CD4-positive, alpha-beta T cell treated with Interleukin-21 for 1 hour (primary cell): ENCODE measurements around the gene FCGR3B.
"Not testable (repeated sequence)": the region's sequence is repeated elsewhere in the genome, so short reads cannot be mapped to it uniquely, and the experiment has no call there.

Source experiments
- DNase-seq: peaks from one replicate; pipeline ENCODE4 v3.0.0-alpha.2; 2020

Gene FCGR3B

GRCh38 chr1:161605024-161605423 is 26.0 kb downstream of the FCGR3B start:
- DNase-seq = not testable (repeated sequence)

- not testable (repeated sequence) for DNase-seq
Observed at GRCh38 chr1:161597077-161597476, 33.9 kb downstream of the FCGR3B start.

DNA sequence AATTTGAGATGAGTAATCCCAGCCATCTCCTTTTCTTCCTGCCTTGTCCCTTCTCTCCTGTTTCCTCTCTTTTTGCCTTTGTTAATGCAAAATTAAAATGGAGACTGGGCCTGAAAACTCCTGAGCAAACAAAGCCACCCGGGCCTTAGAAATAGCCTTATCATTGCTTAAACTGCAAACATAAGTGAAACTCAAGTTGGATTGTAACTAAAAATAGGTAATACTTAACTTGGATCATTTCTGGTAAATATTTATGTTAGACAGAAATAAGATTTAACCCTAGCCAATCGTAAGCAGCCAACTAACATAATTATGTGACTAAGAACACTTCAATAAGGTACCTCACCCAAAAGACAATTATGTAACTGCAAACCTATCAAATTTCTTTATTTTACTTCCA is 35.4 kb downstream of the FCGR3B start:
- not testable (repeated sequence) for DNase-seq

DNA sequence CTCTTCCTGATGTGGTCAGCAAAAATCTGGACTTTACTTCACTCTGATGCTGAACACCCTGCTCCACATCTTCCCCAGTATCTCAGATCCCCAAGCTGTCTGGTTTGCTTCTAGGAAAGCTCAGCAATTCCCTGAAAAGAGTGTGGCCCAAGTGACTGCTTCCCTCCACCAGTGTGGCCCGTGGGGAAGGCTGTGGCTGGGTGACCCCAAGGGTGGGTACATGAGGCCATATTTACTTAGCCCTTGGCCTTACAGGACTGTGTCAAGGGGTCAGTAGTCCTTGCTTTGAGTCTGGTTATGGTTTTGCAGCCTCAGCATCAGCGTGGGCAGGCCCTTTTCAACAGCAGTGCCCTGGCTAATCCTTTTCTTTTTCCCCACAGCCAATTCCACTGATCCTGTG is 35.8 kb downstream of the FCGR3B start:
- not testable (repeated sequence) for DNase-seq

- DNase-seq = not testable (repeated sequence)
Observed at GRCh38 chr1:161594269-161594984, 36.5 kb downstream of the FCGR3B start.

GRCh38 chr1:161593092-161593755 is 37.8 kb downstream of the FCGR3B start:
- DNase-seq = not testable (repeated sequence)

DNA sequence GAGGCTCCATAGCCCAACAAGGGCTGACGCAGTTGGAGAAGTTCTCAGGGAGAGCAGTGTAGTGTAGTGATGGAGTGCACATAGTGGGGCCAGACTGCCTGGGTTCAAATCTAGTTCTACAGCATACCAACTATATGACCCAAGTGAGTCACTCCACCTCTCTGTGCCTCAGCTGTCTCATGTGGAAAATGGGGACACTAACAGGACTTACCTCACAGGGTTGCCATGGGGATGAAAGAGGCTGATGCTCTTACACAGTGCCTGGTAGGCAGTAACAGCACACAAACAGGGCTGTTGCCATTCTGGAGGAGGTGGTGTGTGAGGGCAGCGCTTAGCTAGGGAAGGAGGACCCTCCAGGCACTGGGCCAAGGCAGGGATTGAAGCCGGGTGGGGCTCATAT is 38.4 kb downstream of the FCGR3B start:
- DNase-seq = not testable (repeated sequence)

DNA sequence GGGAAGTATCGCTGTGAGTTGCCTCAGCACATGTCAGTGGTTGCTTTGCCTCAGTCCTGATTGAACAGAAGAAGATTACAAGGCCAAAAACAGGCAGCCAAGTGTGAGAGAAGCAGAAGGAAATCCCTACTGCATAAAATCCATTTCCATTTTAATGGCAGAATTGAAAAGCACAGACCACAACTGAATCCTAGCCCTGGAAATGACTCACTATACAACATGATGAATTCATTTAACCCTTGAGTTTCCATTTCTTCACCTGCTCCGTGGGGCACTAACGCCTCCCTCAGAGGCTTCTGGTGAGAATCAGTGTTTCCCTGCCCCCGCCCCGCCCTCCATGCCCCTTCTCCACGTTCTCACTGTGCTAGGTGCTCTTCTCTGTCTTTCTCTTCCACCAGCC is 41.1 kb downstream of the FCGR3B start:
- DNase-seq = not testable (repeated sequence)

GRCh38 chr1:161589365-161589764 is 41.6 kb downstream of the FCGR3B start:
- DNase-seq = not testable (repeated sequence)

GRCh38 chr1:161588596-161588995 is 42.4 kb downstream of the FCGR3B start:
- DNase-seq = not testable (repeated sequence)

- not testable (repeated sequence) for DNase-seq
Observed at GRCh38 chr1:161582882-161583281, 48.1 kb downstream of the FCGR3B start.

DNA sequence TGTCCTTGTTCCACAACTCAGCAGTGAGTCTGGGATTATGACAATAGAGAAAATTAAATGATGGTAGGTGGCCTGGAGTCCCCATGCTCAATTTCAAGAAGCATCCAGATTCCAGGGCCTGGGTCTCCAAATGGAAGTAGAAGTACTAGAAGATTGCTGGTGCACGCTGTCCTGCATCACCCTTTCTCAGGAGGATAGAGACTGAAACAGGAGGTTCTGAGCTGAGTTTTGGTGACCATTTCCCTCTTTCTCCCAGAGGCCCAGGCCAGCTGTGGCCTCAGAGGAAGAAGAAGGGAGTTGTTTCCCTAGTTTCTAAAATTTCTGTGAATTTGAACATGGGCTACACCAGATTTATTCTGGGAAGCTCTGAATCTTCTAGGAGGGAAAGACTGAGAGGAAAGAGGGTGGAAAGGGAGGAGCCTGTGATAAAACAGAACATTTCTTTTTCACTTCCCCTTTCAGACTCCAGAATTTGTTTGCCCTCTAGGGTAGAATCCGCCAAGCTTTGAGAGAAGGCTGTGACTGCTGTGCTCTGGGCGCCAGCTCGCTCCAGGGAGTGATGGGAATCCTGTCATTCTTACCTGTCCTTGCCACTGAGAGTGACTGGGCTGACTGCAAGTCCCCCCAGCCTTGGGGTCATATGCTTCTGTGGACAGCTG is 50.0 kb downstream of the FCGR3B start:
- not testable (repeated sequence) for DNase-seq

DNA sequence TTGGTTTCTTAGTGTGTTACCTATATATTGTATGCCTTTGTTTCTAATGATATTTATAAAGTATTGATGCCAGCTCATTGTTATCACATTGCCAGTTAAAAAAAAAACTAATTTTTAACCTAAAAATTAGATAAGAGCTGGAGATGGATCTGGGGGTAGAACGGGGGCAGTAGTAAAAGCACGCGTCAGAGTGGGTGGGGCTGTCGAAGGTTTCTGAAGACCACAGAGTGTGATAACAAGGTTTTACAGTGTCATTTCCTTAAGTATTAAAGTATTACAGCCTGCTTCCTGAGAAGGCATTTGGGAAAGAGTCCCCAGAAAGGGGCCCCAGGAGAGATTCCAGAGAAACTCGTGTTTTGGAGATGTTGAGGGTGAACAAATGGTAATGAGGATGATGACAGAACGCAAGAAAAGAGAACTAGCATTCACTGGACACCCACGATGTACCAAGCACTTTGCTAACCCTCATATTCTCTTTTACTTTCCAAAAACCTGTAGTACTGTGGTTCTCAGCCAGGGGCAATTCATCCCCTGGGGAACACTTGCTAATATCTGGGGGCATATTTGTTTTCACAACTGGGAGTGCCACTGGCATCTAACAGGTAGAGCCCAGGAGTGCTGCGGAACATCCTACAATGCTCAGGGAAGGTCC is 51.0 kb downstream of the FCGR3B start:
- DNase-seq = not testable (repeated sequence)

DNA sequence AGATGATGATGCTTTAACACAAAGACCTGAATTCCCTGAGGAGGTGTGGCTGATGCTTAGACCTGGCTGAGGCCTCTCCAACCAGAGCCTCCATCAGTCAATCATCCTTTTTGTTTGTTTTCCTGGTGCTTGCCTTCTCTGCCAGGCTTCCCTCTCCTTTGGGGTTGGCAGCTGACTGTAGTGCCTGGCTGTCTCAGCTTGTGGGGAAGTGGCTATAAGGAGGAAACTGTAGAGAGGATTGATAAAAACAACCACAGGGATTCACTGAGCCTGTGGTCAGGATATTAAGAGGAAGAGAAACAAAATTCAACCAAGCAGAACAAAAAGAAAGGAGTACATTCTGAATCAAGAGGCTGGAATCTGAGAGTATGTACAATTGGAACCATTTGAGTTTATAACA is 54.3 kb downstream of the FCGR3B start:
- not testable (repeated sequence) for DNase-seq
